ENCODE data around the gene IGFLR1.

GRCh38 chr19:35716801-35717664, 25.2 kb downstream of the IGFLR1 start:
- TF ChIP-seq, protein P1, sequence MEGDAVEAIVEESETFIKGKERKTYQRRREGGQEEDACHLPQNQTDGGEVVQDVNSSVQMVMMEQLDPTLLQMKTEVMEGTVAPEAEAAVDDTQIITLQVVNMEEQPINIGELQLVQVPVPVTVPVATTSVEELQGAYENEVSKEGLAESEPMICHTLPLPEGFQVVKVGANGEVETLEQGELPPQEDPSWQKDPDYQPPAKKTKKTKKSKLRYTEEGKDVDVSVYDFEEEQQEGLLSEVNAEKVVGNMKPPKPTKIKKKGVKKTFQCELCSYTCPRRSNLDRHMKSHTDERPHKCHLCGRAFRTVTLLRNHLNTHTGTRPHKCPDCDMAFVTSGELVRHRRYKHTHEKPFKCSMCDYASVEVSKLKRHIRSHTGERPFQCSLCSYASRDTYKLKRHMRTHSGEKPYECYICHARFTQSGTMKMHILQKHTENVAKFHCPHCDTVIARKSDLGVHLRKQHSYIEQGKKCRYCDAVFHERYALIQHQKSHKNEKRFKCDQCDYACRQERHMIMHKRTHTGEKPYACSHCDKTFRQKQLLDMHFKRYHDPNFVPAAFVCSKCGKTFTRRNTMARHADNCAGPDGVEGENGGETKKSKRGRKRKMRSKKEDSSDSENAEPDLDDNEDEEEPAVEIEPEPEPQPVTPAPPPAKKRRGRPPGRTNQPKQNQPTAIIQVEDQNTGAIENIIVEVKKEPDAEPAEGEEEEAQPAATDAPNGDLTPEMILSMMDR (IDR thresholded peaks at IDR 0.05) = peak; percentile 59 to 98 (median 92)
- peak in 1 of 2 donors; percentile 4 for TF ChIP-seq POLR2A (IDR thresholded peaks at IDR 0.05)

Data from adrenal gland (tissue), 5 donors.